OCI-LY7 (cell line): ENCODE results near the gene HRNR.
A peak's percentile ranks its signal among the peaks of the same experiment; 100 is the strongest.

ENCODE experiments used
- EZH2phosphoT487 ChIP-seq: fragments of 200-600 bp; sonication (generic); IDR thresholded peaks from 2 replicates; pipeline ENCODE4 v1.6.1; 2018; ENCODE audit warnings: low read depth, borderline replicate concordance, mild to moderate bottlenecking, mixed run types, antibody characterized with exemption, low read length, moderate library complexity, mixed read lengths
- TF ChIP-seq, protein P1 (sequence below): fragments of 200-600 bp; sonication (generic); conservative IDR thresholded peaks from 2 replicates; pipeline ENCODE4 v1.5.1; 2014; ENCODE audit warnings: mild to moderate bottlenecking, antibody characterized with exemption, low read length, moderate library complexity, mixed read lengths

DNA sequence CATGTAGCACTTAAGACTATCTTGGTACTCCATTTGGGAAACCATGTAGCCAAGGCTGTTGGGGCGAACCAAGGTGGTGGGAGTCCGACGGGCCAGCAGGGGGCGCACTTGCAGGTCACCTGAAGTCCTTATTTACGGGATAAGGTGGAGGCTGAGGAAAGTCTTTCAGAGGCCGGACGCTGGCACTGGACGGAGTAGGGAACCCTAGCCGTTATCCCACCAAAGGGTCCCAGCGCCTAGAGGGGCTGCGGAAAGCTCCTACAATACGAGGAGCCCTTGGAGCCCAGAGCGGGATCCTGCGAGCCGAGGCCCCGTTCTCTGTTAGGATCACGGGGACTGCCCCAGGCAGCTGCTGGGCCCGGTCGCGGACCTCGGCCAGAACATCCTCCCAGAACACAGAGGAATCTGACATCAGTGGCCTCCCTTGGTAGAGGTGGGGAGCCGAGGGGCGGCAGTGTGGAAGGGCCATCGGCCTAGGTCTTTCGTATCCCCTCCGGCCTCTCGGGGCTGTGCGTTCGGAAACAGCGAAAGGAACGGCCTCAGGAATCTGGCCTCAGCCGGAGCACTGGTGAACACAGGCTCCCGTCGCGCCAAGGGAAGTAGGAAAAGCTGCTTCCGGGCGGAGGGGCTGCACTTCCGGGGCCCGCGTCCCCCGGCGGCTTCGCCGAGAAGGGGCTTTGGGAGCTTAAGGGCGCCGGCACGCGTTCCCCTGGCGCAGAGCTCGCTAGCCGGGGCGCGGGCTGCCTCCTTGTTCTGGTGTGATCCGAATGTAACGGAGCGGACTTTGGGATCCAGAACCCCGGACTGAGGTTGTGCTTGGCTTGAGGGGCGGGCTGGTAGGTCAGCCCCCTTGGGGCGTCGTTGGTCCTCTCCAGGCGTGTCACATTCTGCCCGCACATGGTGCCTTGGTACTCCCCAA is 35.1 kb downstream of the HRNR start:
- TF ChIP-seq, protein P1, sequence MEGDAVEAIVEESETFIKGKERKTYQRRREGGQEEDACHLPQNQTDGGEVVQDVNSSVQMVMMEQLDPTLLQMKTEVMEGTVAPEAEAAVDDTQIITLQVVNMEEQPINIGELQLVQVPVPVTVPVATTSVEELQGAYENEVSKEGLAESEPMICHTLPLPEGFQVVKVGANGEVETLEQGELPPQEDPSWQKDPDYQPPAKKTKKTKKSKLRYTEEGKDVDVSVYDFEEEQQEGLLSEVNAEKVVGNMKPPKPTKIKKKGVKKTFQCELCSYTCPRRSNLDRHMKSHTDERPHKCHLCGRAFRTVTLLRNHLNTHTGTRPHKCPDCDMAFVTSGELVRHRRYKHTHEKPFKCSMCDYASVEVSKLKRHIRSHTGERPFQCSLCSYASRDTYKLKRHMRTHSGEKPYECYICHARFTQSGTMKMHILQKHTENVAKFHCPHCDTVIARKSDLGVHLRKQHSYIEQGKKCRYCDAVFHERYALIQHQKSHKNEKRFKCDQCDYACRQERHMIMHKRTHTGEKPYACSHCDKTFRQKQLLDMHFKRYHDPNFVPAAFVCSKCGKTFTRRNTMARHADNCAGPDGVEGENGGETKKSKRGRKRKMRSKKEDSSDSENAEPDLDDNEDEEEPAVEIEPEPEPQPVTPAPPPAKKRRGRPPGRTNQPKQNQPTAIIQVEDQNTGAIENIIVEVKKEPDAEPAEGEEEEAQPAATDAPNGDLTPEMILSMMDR: peak; percentile 84
- no peak for TF ChIP-seq EZH2phosphoT487
